GM12878 (cell line): ENCODE results near the gene CEBPB.

Source experiments
- CEBPB ChIP-seq, 2 experiments: fragments of 150-350 bp in 1 of 2; IDR thresholded peaks; 2 replicates each; pipeline ENCODE4 v1.6.1; 2012 to 2014; ENCODE audit warnings: low read depth in 2 of 2, low read length in 2 of 2, borderline replicate concordance in 1 of 2, inconsistent platforms in 1 of 2
- CHD1 ChIP-seq: IDR thresholded peaks from 2 replicates; pipeline ENCODE4 v1.6.1; 2012; ENCODE audit warnings: low read depth, low read length, improper control_type of control experiment
- CTCF ChIP-seq, 3 experiments: IDR thresholded peaks in 2 of 3; conservative IDR thresholded peaks in 1 of 3; 2 replicates each; pipeline ENCODE4 v1.5.1; 2011; ENCODE audit warnings: low read depth in 3 of 3, low read length in 3 of 3, mild to moderate bottlenecking in 3 of 3, control low read depth in 2 of 3, moderate library complexity in 2 of 3, inconsistent platforms in 1 of 3, mixed read lengths in 1 of 3; ENCODE audit not compliant: control insufficient read depth in 2 of 3, insufficient read depth in 1 of 3; ENCODE audit errors: extremely low read depth in 1 of 3
- E2F4 ChIP-seq: IDR thresholded peaks from 2 replicates; pipeline ENCODE4 v1.6.1; 2012; ENCODE audit warnings: low read depth, low read length, improper control_type of control experiment
- EP300 ChIP-seq, 2 experiments: fragments of 150-350 bp in 1 of 2; IDR thresholded peaks; 2 replicates each; pipeline ENCODE4 v1.6.1; 2011 to 2012; ENCODE audit warnings: low read depth in 2 of 2, low read length in 2 of 2, borderline replicate concordance in 1 of 2, improper control_type of control experiment in 1 of 2, inconsistent platforms in 1 of 2; ENCODE audit not compliant: control insufficient read depth in 1 of 2
- EZH2 ChIP-seq: IDR thresholded peaks from 2 replicates; pipeline ENCODE4 v1.6.1; 2012; ENCODE audit warnings: low read depth, mild to moderate bottlenecking, control low read depth, inconsistent platforms, low read length, borderline replicate concordance; ENCODE audit not compliant: control insufficient read depth
- NKRF ChIP-seq: fragments of 450-650 bp; conservative IDR thresholded peaks from 2 replicates; pipeline ENCODE4 v1.6.1; 2017; ENCODE audit warnings: mild to moderate bottlenecking, moderate library complexity
- NR2F1 ChIP-seq: fragments of 450-650 bp; conservative IDR thresholded peaks from 2 replicates; pipeline ENCODE4 v1.6.1; 2017; ENCODE audit warnings: mild to moderate bottlenecking
- POLR2AphosphoS2 ChIP-seq: IDR thresholded peaks from 2 replicates; pipeline ENCODE4 v1.6.1; 2011; ENCODE audit warnings: low read depth, mild to moderate bottlenecking, low read length, improper control_type of control experiment, moderate library complexity
- RB1 ChIP-seq: fragments of 450-650 bp; formaldehyde crosslinking; IDR thresholded peaks from 2 replicates; pipeline ENCODE4 v1.6.1; 2017; ENCODE audit warnings: mild to moderate bottlenecking, borderline replicate concordance
- SMARCA5 ChIP-seq: fragments of 450-650 bp; IDR thresholded peaks from 2 replicates; pipeline ENCODE4 v1.6.1; 2017; ENCODE audit warnings: mild to moderate bottlenecking
- SP1 ChIP-seq: IDR thresholded peaks from one replicate; pipeline ENCODE4 v1.6.1; 2011; ENCODE audit warnings: low read depth, low read length
- ZBTB33 ChIP-seq: fragments of 450-650 bp; IDR thresholded peaks from 2 replicates; pipeline ENCODE4 v1.6.1; 2017; ENCODE audit warnings: mild to moderate bottlenecking

- TF ChIP-seq ZBTB33 (no peak), SP1 (no peak), EZH2 (no peak), POLR2AphosphoS2 (no peak), E2F4 (no peak), SMARCA5 (no peak), NR2F1 (no peak), RB1 (no peak), CHD1 (no peak), CTCF (IDR thresholded peaks at IDR 0.05 in 2 of 3, conservative IDR thresholded peaks at IDR 0.05 in 1 of 3; ENCODE audit: control insufficient read depth in 2 of 3, extremely low read depth in 1 of 3, insufficient read depth in 1 of 3, low read depth in 3 of 3, low read length in 3 of 3) (no peak), NKRF (no peak), CEBPB (IDR thresholded peaks at IDR 0.05; ENCODE audit: borderline replicate concordance in 1 of 2, low read depth in 2 of 2, low read length in 2 of 2) (no peak), EP300 (IDR thresholded peaks at IDR 0.05; ENCODE audit: borderline replicate concordance in 1 of 2, control insufficient read depth in 1 of 2, low read depth in 2 of 2, low read length in 2 of 2) (no peak)
Measured at GRCh38 chr20:50144362-50144761, 46.3 kb upstream of the CEBPB start.
